GM21390 (cell line): ENCODE measurements around the gene BCL2L11.

Source experiments
- ATAC-seq: cut with Tn5 transposase; IDR thresholded peaks from one replicate; pipeline ENCODE4 v1.9.1; 2021; ENCODE audit not compliant: unreplicated experiment

Gene BCL2L11

DNA sequence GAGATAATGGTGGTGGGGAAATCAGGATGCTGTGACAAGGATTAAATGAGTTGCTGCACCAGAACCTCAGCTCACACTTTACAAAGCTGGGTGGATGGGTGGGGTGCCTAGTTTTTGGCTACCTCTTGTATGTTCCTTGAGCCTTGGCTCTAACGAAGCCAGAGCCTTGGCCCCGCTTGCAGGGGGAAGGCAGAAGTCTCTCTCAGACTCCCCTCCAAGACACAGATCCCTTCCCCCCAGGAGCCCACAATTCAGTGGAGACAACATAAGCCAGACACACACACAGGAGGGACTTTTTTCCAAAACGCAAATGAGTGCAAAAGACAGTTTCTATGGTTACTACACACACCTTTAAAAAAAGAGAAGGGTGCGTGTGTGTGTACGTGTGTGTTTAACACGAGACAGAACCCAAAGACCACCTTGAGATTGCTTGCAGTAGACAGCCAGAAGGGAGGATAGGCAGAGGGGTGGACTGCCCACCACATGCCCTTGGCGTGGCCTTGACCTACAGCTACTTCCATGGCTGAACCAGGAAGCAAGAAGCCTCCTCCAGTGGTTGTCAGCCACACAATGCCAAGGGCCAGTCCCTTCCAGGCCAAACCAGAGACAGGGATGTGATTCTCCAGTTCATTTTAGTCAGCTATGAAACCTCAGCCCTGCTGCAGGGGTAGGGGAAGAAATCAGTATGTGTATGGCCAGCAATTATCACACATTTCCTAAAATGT is 70.3 kb downstream of the BCL2L11 start:
- no peak for ATAC-seq

DNA sequence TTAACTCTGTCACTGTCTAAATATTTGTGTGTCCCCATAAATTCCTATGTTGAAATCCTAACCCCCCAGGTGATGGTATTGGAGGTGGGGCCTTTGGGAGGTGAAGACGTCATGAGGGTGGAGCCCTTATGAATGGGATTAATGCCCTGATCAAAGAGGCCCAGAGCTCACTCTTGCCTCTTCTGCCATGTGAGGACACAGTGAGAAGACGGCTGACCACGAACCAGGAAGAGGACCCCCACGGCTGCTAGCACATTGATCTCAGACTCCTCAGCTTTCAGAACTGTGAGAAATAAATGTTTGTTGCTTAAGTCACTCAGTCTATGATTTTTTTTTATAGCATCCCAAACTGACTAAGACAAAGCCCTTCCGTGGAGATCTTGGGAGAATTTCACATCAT is 71.2 kb downstream of the BCL2L11 start:
- ATAC-seq = no peak

DNA sequence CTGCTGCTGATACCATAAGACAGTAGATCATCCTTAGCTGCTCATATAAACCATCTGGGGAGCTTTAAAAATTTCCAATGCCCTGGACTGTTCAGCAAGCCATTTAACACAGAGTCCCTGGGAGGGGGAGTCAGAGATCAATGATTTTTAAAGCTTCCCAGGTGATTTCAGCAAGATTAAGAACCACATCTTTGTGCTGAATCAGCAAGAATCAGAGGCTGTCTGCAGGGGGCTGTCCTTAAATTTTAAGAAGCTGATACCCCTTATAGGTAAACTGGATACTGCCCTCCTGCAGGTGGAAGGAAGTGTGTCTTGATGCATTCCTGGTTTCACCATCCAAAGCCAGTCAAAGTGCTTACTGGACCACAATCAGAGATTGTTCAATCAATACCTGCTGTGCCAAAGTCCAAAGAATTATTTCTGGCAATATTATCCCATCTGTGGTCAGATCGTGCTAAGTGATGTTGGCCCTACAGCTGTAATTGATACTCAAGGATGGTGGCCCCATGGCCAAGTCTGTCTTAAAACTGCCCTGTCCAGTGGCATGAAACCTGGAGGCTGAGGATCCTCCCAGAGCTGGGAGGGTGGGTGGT is 72.2 kb downstream of the BCL2L11 start:
- no peak for ATAC-seq

DNA sequence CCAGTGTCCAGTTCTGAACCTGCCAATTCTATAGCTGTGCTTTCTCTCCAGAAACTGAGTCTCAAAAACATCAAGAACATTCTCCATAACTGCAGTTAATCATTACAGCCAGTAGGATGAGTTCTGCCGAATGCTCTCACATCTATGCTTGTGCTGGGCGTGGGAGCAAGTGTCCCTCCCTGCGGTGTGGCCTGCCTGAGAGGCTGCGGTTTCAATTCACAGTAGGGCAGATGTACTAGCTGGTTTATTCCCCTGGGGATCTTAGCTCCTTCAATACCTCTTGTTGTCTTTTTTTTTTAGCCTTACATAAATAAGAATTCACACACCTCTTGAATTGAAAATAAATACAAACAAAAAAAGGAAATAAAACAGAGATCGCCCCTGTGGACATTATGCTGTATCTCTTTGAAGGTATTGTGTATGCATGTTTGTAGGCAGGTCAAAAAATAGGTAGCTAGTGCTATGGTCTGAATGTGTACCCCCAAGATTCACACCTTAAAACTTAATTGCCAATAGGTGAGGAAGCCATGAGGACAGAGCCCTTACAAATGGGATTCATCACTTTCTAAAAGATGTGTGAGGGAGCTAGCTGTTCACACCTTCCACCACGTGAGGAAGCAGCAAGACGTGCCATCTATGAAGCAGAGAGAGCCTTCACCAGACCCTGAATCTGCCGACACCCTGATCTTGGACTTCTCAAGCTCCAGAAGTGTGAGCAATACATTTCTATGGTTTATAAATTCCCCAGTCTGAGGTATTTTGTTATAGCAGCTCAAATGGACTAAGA is 74.3 kb downstream of the BCL2L11 start:
- peak; percentile 82 for ATAC-seq

DNA sequence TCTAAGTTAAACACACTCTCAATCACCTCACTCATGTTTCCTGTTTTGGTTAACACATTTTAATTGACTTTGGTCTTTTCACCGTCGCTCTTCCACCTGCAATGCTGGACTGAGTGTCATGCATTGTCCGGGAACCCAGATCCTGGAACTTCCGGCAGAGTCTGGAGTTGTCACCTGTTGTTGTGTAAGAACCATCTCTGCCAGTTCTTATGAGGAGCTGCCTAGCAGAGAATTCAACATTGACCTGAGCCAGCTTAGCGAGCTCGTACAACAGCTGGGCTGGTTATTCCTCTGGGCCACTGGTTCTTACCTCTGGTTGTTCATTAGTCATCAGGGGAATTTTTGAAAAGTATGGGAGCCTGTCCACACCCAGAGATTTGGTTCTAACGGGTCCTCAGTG is 75.7 kb downstream of the BCL2L11 start:
- ATAC-seq = no peak

DNA sequence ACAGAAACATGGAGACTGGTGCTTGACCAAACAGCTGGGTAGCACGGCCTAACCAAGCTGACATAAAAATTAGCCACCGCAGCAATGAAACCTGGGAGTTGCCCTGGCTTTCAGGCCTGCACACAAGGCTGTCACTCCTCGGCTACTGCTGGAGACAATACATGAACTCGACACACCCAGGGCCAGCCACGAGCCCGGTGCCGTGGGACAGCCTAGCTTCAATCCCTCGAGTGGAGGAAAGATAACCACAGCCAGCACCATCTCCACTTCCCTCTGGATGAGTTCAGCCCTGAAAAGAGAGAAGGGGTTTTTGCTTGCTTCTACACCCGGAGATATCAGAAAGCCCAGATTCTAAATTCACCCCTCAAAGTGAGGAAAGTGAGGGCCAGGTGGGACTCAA is 78.0 kb downstream of the BCL2L11 start:
- no peak for ATAC-seq

DNA sequence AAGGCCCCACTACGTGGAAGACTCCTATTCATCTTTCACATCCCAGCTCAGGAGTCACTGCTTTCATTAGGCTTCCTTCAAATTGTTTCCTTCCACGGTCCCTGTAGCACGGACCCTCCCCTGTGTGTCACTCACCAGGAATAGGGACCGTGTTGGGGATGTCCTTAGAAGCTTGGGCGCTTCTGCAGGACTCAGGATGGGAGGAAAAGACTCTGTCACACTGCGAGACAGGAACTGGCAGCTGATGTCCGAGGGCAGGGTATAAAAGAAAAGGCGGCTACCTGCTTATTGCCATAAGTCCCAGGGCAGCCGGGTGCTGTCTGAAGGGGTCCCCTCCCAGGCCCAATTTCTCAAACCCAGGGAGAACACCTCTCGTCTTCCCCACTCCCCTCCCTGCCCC is 79.1 kb downstream of the BCL2L11 start:
- ATAC-seq = no peak

DNA sequence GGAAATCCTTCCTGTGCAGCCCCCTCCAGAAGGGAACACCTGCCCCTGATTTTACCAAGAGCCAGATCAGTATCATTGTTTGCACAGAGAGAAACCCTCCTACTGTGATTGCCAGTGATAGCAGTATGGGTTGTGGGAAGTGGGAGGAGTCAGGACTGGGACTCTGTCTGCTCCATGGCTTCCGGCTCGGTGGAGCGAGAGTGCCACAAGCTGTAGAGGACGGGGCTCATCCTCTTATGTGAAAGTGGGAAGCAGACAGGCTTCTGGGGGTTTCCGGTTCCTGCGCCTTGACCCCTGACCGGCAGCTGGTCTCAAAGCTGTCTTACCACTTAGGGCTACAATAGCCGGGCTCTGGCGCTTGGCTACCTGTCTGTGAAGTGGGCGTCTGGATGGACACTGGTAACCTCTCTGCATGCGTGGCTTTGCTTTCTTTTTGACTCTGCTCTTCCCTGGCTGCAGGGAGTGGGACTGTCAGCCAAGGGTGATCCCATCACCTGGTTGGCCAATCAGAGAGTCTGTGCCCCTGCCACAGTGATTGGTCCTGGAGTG is 79.7 kb downstream of the BCL2L11 start:
- ATAC-seq = no peak

DNA sequence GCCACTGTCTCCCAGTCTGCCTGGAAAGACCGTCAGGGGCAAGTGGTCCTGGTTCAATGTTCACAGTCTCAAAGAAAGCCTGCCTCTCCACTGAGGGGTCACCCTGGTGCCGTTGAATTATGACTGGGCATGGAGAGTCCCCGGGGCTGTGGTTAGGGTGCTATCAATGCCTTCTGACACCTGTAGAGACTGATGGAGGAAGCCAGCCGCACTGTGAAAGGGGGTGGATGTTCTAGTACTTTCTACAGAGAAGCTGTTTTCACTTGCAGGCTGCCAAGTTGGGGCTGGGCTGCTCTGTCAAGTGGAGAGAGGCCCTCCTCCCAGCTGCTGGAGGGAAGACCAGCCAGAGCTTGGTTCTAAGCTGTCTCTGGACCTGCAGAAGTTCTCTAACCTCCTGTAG is 80.5 kb downstream of the BCL2L11 start:
- peak; percentile 77 for ATAC-seq

DNA sequence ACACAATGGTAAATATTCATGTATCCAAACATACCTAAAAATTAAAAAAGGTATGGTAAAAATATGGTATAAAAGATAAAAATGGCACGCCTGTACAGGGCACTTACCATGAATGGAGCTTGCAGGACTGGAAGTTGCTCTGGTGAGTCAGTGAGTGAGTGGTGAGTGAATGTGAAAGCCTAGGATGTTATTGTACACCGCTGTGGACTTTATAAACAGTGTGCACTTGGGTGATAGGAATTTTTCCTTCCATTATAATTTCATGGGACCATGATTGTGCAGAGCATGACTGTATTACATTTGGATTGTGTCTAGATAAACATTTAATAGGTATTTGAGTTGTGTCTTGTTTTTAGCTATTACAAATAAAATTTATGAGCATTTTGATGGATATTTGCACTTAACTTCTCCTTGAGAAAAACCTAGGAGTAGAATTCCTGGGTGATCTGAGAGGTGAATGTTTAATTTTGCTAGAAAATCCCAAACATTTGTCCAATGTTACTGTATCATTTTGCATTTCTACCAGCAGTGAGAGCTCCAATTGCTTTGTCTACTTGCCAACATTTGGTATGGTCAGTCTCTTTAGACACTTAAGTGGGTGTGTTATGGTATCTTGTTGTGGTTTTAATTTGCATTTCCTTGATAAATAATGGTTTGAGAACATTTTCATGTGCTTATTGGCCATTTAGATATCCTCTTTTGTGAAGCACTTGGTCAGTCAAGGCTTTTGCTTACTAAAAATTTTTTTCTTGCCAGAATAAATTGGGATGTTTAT is 81.7 kb downstream of the BCL2L11 start:
- ATAC-seq = no peak

DNA sequence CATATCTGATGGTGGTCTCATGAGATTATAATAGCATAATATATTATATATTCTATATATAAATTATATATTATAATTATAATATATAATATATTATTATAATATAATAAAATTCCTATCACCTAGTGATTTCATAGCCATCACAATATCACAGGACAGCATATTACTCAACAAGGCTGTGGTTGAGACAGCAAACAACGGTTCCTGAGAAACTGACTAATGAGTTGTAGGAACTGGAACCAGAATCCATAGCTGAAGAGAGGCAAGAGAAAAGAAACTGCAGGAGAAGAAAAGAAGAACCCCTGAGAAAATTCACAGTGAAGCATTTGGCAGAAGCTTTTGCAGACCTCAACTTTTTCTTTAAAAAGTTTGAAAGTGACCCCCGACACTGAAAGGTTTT is 84.0 kb downstream of the BCL2L11 start:
- no peak for ATAC-seq

DNA sequence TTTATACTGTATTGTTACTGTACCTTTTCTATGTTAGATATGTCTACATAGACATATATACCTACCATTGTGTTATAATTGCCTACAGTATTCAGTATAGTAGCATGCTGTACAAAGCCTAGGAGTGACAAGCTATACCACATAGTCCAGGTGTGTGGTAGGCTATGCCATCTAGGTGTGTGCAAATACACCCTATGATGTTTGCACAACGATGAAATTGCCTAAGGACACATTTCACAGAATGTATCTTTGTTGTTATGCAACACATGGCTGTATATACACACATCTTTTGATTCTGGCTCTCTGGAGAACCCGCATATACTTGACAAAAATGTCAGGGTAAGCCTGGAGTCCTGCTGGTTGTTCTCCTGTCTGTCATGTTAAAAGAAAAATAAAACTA is 85.1 kb downstream of the BCL2L11 start:
- no peak for ATAC-seq

DNA sequence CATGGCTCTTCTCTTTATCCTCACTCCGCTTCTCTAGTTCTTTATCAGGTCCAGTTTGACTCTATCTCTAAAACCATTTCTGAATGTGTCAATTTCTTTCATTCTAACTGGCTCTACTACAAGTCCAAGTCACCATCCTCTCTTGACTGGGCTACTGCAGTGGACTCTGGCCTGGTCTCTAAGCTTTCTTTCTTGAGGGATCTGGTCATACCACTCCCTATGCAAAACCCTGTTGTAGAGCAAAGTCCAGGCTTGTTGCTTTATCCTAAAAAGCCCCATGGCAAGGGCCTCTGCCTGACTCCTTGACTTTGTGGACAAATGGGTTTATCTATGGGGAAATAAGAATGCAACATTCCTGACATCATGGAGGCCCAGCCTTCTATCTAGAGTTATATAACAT is 87.1 kb downstream of the BCL2L11 start:
- no peak for ATAC-seq

DNA sequence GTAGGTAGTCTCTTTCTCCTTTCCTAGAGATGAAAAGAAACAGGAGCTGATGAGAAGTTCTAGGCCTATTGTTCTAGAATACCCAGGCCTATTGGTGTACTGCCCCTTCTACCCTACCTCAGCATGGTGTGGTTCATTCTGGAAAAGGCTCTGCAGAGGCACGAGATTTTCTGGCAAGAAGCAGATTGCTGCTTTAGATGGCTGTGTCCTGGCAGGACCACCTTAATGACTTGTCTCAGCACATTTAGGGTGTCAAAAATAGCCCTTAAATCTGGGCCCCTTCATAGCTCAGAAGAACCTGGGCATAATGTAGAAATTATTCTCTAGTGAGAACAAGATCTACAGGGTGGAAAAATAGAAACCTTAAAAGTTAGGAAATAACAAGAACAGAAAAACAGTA is 87.9 kb downstream of the BCL2L11 start:
- ATAC-seq = peak; percentile 33

DNA sequence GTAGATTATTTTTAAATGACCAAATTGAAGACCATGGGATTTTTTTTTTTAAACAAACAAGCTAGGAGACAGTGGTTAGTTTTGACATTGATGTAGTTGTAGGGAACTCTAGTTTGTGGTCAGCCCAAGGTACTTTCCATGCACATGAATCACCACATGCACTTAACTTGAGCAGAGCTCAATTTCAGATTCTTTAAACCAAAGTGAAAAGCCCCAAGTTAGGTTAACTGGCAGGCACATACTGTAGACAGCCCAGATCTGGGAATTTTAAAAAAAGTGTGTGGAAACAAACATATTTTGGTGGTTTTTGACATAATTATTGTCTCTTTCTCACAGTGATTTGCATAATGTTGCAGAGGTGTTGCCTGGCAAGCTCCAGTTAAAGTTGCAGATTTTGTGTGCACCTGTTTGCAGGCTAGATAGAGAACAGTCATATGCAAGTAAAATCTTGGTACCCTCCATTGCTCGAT is 88.4 kb downstream of the BCL2L11 start:
- ATAC-seq = peak; percentile 95

DNA sequence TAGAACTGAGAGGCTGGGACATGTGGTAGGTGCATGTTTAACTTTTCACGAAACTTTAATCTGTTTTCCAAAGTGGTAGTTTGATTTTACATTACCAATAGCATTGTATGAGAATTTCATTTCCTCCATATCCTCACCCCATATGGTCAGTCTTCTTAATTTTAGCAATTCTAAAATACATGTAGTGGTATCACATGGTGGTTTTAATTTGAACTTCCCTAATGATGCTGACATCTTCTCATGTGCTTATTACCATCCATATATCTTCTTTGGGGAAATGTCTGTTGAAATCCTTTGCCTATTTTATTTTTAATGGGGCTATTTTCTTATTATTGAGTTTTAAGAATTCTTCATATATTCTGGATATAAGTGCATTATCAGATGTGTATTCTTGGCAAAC is 89.3 kb downstream of the BCL2L11 start:
- ATAC-seq = no peak

DNA sequence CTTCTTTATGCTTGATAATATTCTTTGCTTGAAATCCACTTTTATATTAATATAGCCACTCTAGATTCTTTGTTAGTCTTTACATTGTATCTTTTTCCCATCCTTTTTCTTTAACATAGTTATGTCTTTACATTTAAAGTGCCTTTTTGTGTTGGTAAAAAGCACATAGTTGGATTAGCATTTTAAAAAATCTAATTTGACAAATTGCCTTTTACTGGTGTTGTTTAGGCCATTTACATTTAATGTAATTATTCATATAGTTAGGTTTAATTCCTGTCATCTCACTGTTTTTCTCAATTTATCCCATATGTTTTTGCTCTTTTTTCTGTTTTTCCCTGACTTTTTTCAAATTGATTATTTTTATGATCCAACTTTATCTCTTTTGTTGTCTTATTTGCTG is 93.2 kb downstream of the BCL2L11 start:
- ATAC-seq = no peak

DNA sequence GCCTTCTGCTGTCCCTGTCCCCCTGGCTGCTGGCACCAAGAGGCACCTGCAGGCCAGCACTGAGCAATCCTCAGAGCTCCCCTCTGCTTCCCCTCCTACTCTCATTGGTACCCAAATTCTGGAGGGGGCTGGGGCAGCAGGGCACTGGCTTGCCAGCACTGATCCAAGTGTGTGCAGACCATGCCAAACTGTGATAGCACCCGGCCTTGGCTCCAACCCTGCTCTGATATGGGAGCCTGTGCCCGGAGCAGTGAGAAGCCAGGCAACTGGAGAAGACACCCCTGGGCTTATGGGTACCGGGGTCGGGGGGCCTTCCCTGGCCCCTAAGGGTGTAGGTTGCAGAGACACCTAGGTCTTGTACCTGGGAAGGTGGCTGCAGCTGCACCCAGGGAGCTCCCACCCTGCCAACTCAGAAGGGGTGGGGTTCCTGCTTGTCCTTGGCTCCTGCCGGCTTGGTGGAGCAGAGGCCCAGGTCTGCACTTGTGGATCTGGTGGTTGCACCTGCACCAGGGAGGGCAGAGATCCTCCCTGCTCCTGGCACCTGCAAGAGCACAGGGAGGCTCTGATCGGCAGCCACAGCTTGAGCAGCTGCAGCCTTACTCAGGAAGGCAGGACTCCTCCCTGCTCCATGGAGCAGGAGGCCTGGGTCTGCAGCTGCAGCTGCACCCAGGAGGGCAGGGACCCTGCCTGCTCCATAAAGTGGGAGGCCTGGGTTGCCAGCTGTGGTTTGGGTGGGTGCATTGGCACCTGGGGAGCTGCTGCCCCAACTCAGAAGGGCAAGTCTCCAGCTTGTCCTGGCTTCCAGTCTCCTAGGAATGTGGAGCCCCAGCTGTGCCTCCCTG is 96.3 kb downstream of the BCL2L11 start:
- no peak for ATAC-seq
